Osteoblast (primary cell): ENCODE results near the gene RNF43. TPM values are rescaled to one million over a fixed set of nuclear protein-coding genes. Genes with fewer than 3 reads are reported as not detected.

Experiments used
- DNase-seq: peaks from one replicate; pipeline ENCODE4 v3.0.0; 2011; ENCODE audit warnings: low spot score, mixed read lengths; ENCODE audit not compliant: insufficient read length; ENCODE audit errors: missing footprints
- H2AFZ ChIP-seq: 2 replicates; pipeline ENCODE4 v1.6.0; 2011; ENCODE audit warnings: mild to moderate bottlenecking, low read length
- H3K27ac ChIP-seq: 2 replicates; pipeline ENCODE4 v1.5.1; 2011; ENCODE audit warnings: mild to moderate bottlenecking, low read depth, low read length, moderate library complexity
- H3K27me3 ChIP-seq: 2 replicates; pipeline ENCODE4 v1.6.0; 2012; ENCODE audit warnings: mild to moderate bottlenecking, control low read depth, inconsistent platforms, low read length, moderate library complexity; ENCODE audit not compliant: insufficient read depth
- H3K36me3 ChIP-seq: 2 replicates; pipeline ENCODE4 v1.5.1; 2011; ENCODE audit warnings: mild to moderate bottlenecking, low read length, control low read depth, moderate library complexity; ENCODE audit not compliant: insufficient read depth
- H3K4me1 ChIP-seq: 2 replicates; pipeline ENCODE4 v1.5.1; 2011; ENCODE audit warnings: mild to moderate bottlenecking, low read length, control low read depth, moderate library complexity; ENCODE audit not compliant: insufficient read depth
- H3K4me2 ChIP-seq: 2 replicates; pipeline ENCODE4 v1.6.0; 2011; ENCODE audit warnings: mild to moderate bottlenecking, low read length; ENCODE audit not compliant: insufficient read depth
- H3K4me3 ChIP-seq: fragments of 200-600 bp; sonication (generic); 3 replicates; pipeline ENCODE4 v1.5.1; 2012; ENCODE audit warnings: mild to moderate bottlenecking, low read length, inconsistent platforms; ENCODE audit not compliant: insufficient read depth
- H3K79me2 ChIP-seq: 2 replicates; pipeline ENCODE4 v1.6.0; 2012; ENCODE audit warnings: mild to moderate bottlenecking, low read length, control low read depth, inconsistent platforms; ENCODE audit not compliant: insufficient read depth
- H3K9me3 ChIP-seq: 2 replicates; pipeline ENCODE4 v1.5.1; 2011; ENCODE audit warnings: low read depth, low read length, control low read depth
- H4K20me1 ChIP-seq: 2 replicates; pipeline ENCODE4 v1.6.0; 2012; ENCODE audit warnings: mild to moderate bottlenecking, low read length, control low read depth; ENCODE audit not compliant: insufficient read depth
- total RNA-seq: library from RNA; depleted of rRNA; stranded (reverse); fragments of >200 nt; gene quantifications from 2 replicates; pipeline ENCODE4 v1.2.3, GENCODE V29; 2012
- TF ChIP-seq, protein P1 (sequence below): IDR thresholded peaks from 2 replicates; pipeline ENCODE4 v1.5.1; 2011; ENCODE audit warnings: mild to moderate bottlenecking, low read depth, low read length, moderate library complexity; ENCODE audit errors: extremely low read depth

RNF43 gene
- total RNA-seq, 1 donor, result under 0.01 TPM

GRCh38 chr17:58402047-58402446, 15.3 kb downstream of the RNF43 start:
- Histone ChIP-seq H3K27me3 (peaks cover 2% of the 10 kb centered on the region), H3K4me1 (peaks cover 15% of the 10 kb centered on the region), H3K9me3 (no peaks in the 10 kb centered on the region), H3K79me2 (no peaks in the 10 kb centered on the region), H2AFZ (no peak overlapping the region), H3K4me2 (peak overlapping the region; percentile 52), H3K4me3 (peak overlapping the region; percentile 8), H3K36me3 (no peaks in the 10 kb centered on the region), H4K20me1 (no peaks in the 10 kb centered on the region), H3K27ac (peak overlapping the region; percentile 4)
- TF ChIP-seq, protein P1, sequence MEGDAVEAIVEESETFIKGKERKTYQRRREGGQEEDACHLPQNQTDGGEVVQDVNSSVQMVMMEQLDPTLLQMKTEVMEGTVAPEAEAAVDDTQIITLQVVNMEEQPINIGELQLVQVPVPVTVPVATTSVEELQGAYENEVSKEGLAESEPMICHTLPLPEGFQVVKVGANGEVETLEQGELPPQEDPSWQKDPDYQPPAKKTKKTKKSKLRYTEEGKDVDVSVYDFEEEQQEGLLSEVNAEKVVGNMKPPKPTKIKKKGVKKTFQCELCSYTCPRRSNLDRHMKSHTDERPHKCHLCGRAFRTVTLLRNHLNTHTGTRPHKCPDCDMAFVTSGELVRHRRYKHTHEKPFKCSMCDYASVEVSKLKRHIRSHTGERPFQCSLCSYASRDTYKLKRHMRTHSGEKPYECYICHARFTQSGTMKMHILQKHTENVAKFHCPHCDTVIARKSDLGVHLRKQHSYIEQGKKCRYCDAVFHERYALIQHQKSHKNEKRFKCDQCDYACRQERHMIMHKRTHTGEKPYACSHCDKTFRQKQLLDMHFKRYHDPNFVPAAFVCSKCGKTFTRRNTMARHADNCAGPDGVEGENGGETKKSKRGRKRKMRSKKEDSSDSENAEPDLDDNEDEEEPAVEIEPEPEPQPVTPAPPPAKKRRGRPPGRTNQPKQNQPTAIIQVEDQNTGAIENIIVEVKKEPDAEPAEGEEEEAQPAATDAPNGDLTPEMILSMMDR, result no peak
- DNase-seq, result peak; percentile 63

DNA sequence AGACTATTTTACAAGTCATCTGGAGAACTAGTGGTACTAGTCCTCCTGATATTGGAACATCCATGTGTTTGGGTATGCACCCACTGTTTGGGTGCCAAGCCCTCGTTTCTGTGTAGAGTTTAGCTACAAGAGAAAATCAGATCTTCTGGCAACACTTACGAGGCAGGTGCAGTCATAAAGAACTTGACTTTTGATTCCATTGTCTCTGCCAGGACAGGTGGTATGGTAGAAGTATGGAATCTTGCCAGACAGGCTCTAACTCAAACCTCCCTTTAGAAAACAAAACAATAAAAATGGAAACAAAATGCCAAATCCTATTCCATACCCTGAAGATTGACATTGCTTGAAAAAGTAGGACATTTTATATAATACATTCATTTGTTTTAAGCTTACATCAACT, 16.0 kb downstream of the RNF43 start:
- no peaks in the 10 kb centered on the region for H3K79me2 ChIP-seq
- no peak overlapping the region for H3K27ac ChIP-seq
- H2AFZ ChIP-seq, result no peak overlapping the region
- no peak overlapping the region for H3K4me2 ChIP-seq
- TF ChIP-seq, protein P1, result no peak
- H4K20me1 ChIP-seq, result no peaks in the 10 kb centered on the region
- H3K36me3 ChIP-seq, result no peaks in the 10 kb centered on the region
- H3K27me3 ChIP-seq, result peaks cover 2% of the 10 kb centered on the region
- no peaks in the 10 kb centered on the region for H3K9me3 ChIP-seq
- H3K4me1 ChIP-seq, result peaks cover 15% of the 10 kb centered on the region
- no peak for DNase-seq
- H3K4me3 ChIP-seq, result no peak overlapping the region

GRCh38 chr17:58400826-58401225, 16.5 kb downstream of the RNF43 start:
- H4K20me1 ChIP-seq, result no peaks in the 10 kb centered on the region
- TF ChIP-seq, protein P1, result no peak
- H3K36me3 ChIP-seq, result no peaks in the 10 kb centered on the region
- H3K4me1 ChIP-seq, result peaks cover 15% of the 10 kb centered on the region
- H3K27me3 ChIP-seq, result peaks cover 2% of the 10 kb centered on the region
- no peak overlapping the region for H3K4me3 ChIP-seq
- no peak overlapping the region for H3K4me2 ChIP-seq
- no peaks in the 10 kb centered on the region for H3K79me2 ChIP-seq
- no peak for DNase-seq
- H3K9me3 ChIP-seq, result no peaks in the 10 kb centered on the region
- no peak overlapping the region for H3K27ac ChIP-seq
- no peak overlapping the region for H2AFZ ChIP-seq

- H3K36me3 ChIP-seq, result no peaks in the 10 kb centered on the region
- H3K27me3 ChIP-seq, result peaks cover 2% of the 10 kb centered on the region
- H3K27ac ChIP-seq, result no peak overlapping the region
- H3K9me3 ChIP-seq, result no peaks in the 10 kb centered on the region
- no peaks in the 10 kb centered on the region for H3K79me2 ChIP-seq
- no peak for DNase-seq
- H3K4me1 ChIP-seq, result peaks cover 15% of the 10 kb centered on the region
- TF ChIP-seq, protein P1, result no peak
- H3K4me2 ChIP-seq, result no peak overlapping the region
- H3K4me3 ChIP-seq, result no peak overlapping the region
- H4K20me1 ChIP-seq, result no peaks in the 10 kb centered on the region
- H2AFZ ChIP-seq, result no peak overlapping the region
These were observed 17.4 kb downstream of the RNF43 start for GRCh38 chr17:58399974-58400373.
